Fibroblast of lung (primary cell): ENCODE measurements around the gene FARP1. TPM values are rescaled to one million over a fixed set of nuclear protein-coding genes. Genes with fewer than 3 reads are reported as not detected.

Experiments
- DNase-seq, 2 donors: peaks; one replicate each; pipeline versions ENCODE4 v3.0.0 to v3.0.0-alpha.2; 2010; ENCODE audit warnings: low read depth in 2 of 2
- H2AFZ ChIP-seq: 2 replicates; pipeline ENCODE4 v1.5.1; 2012; ENCODE audit warnings: low read length, control low read depth, inconsistent platforms
- H3K27ac ChIP-seq: 2 replicates; pipeline ENCODE4 v1.5.1; 2011; ENCODE audit warnings: low read length, control low read depth; ENCODE audit not compliant: insufficient read depth
- H3K27me3 ChIP-seq: 2 replicates; pipeline ENCODE4 v1.5.1; 2011; ENCODE audit warnings: mild to moderate bottlenecking, low read length; ENCODE audit not compliant: control insufficient read depth, insufficient read depth
- H3K36me3 ChIP-seq: 2 replicates; pipeline ENCODE4 v1.5.1; 2011; ENCODE audit warnings: low read length; ENCODE audit not compliant: control insufficient read depth, insufficient read depth
- H3K4me1 ChIP-seq: 2 replicates; pipeline ENCODE4 v1.5.1; 2011; ENCODE audit warnings: low read length; ENCODE audit not compliant: control insufficient read depth, insufficient read depth; ENCODE audit errors: extremely low read depth
- H3K4me2 ChIP-seq: 2 replicates; pipeline ENCODE4 v1.5.1; 2011; ENCODE audit warnings: low read length, control low read depth; ENCODE audit not compliant: insufficient read depth; ENCODE audit errors: extremely low read depth
- H3K4me3 ChIP-seq, 4 experiments: fragments of 200-600 bp in 1 of 4; sonication (generic) in 1 of 4; replicated peaks in 1 of 4; 2 replicates each; pipeline ENCODE4 v1.5.1; 2011 to 2016; ENCODE audit warnings: low read length in 4 of 4, low read depth in 3 of 4, mild to moderate bottlenecking in 3 of 4, control low read depth in 2 of 4, inconsistent platforms in 1 of 4, mixed read lengths in 1 of 4; ENCODE audit not compliant: insufficient read depth in 1 of 4; ENCODE audit errors: control extremely low read depth in 1 of 4
- H3K79me2 ChIP-seq: 2 replicates; pipeline ENCODE4 v1.5.1; 2012; ENCODE audit warnings: mild to moderate bottlenecking, low read length, inconsistent platforms; ENCODE audit not compliant: control insufficient read depth, insufficient read depth
- H3K9ac ChIP-seq: 2 replicates; pipeline ENCODE4 v1.5.1; 2011; ENCODE audit warnings: mild to moderate bottlenecking, low read length, control low read depth; ENCODE audit not compliant: insufficient read depth
- H3K9me3 ChIP-seq: 2 replicates; pipeline ENCODE4 v1.5.1; 2012; ENCODE audit warnings: low read depth, low read length; ENCODE audit not compliant: control insufficient read depth, insufficient read depth
- H4K20me1 ChIP-seq: 2 replicates; pipeline ENCODE4 v1.5.1; 2011; ENCODE audit warnings: low read length; ENCODE audit not compliant: control insufficient read depth, insufficient read depth; ENCODE audit errors: extremely low read depth
- EZH2 ChIP-seq: IDR thresholded peaks from 2 replicates; pipeline ENCODE4 v1.5.1; 2012; ENCODE audit warnings: low read length, control low read depth, mild to moderate bottlenecking; ENCODE audit errors: missing control alignments
- polyA plus RNA-seq, 2 donors: library from polyadenylated mRNA; depleted of rRNA in 1 of 2; stranded (reverse) in 1 of 2; unstranded in 1 of 2; fragments of >200 nt; gene quantifications; 2 replicates each; pipeline ENCODE4 v1.2.1, GENCODE V29; 2011 to 2012; ENCODE audit warnings: missing spikeins in 1 of 2
- total RNA-seq: library from RNA; depleted of rRNA; stranded (reverse); fragments of >200 nt; gene quantifications from 2 replicates; pipeline ENCODE4 v1.2.1, GENCODE V29; 2014
- TF ChIP-seq, protein P1 (sequence below), 2 donors: IDR thresholded peaks in 1 of 2; conservative IDR thresholded peaks in 1 of 2; 1 replicate in 1 of 2; 2 replicates in 1 of 2; pipeline ENCODE4 v1.5.1; 2011 to 2012; ENCODE audit warnings: low read length in 2 of 2, control low read depth in 1 of 2, inconsistent platforms in 1 of 2, low read depth in 1 of 2, mild to moderate bottlenecking in 1 of 2

Gene FARP1
- total and polyA plus RNA-seq, 2 donors (not counting 1 experiment from before 2014, with no cell fraction given) = 50.9 to 199 TPM

GRCh38 chr13:98309569-98310335 is 166.9 kb downstream of the FARP1 start:
- Histone ChIP-seq H3K79me2 (peaks cover 20% of the 10 kb centered on the region), H3K4me1 (peaks cover 9% of the 10 kb centered on the region), H3K4me3 (no peak overlapping the region), H2AFZ (no peak overlapping the region), H3K9me3 (no peaks in the 10 kb centered on the region), H4K20me1 (no peaks in the 10 kb centered on the region), H3K27ac (no peak overlapping the region), H3K27me3 (no peaks in the 10 kb centered on the region), H3K9ac (no peak overlapping the region), H3K4me2 (no peak overlapping the region), H3K36me3 (no peaks in the 10 kb centered on the region)
- TF ChIP-seq, protein P1, sequence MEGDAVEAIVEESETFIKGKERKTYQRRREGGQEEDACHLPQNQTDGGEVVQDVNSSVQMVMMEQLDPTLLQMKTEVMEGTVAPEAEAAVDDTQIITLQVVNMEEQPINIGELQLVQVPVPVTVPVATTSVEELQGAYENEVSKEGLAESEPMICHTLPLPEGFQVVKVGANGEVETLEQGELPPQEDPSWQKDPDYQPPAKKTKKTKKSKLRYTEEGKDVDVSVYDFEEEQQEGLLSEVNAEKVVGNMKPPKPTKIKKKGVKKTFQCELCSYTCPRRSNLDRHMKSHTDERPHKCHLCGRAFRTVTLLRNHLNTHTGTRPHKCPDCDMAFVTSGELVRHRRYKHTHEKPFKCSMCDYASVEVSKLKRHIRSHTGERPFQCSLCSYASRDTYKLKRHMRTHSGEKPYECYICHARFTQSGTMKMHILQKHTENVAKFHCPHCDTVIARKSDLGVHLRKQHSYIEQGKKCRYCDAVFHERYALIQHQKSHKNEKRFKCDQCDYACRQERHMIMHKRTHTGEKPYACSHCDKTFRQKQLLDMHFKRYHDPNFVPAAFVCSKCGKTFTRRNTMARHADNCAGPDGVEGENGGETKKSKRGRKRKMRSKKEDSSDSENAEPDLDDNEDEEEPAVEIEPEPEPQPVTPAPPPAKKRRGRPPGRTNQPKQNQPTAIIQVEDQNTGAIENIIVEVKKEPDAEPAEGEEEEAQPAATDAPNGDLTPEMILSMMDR (conservative IDR thresholded peaks at IDR 0.05 in 1 of 2, IDR thresholded peaks at IDR 0.05 in 1 of 2; ENCODE audit: low read depth in 1 of 2, low read length in 2 of 2) = no peak
- no peak for TF ChIP-seq EZH2
- DNase-seq = no peak

- Histone ChIP-seq H3K36me3 (no peaks in the 10 kb centered on the region), H2AFZ (no peak overlapping the region), H3K27me3 (no peaks in the 10 kb centered on the region), H3K9ac (no peak overlapping the region), H4K20me1 (no peaks in the 10 kb centered on the region), H3K9me3 (no peaks in the 10 kb centered on the region), H3K4me1 (peaks cover 9% of the 10 kb centered on the region), H3K4me3 (no peak overlapping the region), H3K79me2 (peaks cover 19% of the 10 kb centered on the region), H3K4me2 (no peak overlapping the region), H3K27ac (no peak overlapping the region)
- TF ChIP-seq, protein P1 (conservative IDR thresholded peaks at IDR 0.05 in 1 of 2, IDR thresholded peaks at IDR 0.05 in 1 of 2; ENCODE audit: low read depth in 1 of 2, low read length in 2 of 2) = no peak
- no peak for TF ChIP-seq EZH2
- no peak for DNase-seq
These were observed 167.7 kb downstream of the FARP1 start for GRCh38 chr13:98310485-98311199.

GRCh38 chr13:98311200-98311548 is 168.3 kb downstream of the FARP1 start:
- no peak for TF ChIP-seq EZH2
- TF ChIP-seq, protein P1 (conservative IDR thresholded peaks at IDR 0.05 in 1 of 2, IDR thresholded peaks at IDR 0.05 in 1 of 2; ENCODE audit: low read depth in 1 of 2, low read length in 2 of 2) = no peak
- Histone ChIP-seq H3K79me2 (peaks cover 14% of the 10 kb centered on the region), H3K4me1 (peaks cover 12% of the 10 kb centered on the region), H3K9me3 (no peaks in the 10 kb centered on the region), H4K20me1 (no peaks in the 10 kb centered on the region), H3K36me3 (no peaks in the 10 kb centered on the region), H3K27ac (no peak overlapping the region), H3K9ac (no peak overlapping the region), H2AFZ (no peak overlapping the region), H3K4me2 (no peak overlapping the region), H3K27me3 (no peaks in the 10 kb centered on the region), H3K4me3 (no peak overlapping the region)
- DNase-seq = no peak
